Thyroid gland (tissue), 4 donors: Measurements from ENCODE around the gene EIF4B. TPM values are rescaled to one million over a fixed set of nuclear protein-coding genes. Genes with fewer than 3 reads are reported as not detected.

ENCODE experiments used
- DNase-seq, 2 donors: peaks; one replicate each; pipeline ENCODE4 v3.0.0-alpha.2; 2019
- H3K27ac ChIP-seq, 3 donors: fragments of 200-600 bp; sonication (generic); 1 replicate in 2 of 3; 2 replicates in 1 of 3; pipeline ENCODE4 v1.5.1; 2016 to 2019; ENCODE audit warnings: mild to moderate bottlenecking in 1 of 3, moderate library complexity in 1 of 3
- H3K27me3 ChIP-seq: fragments of 200-600 bp; sonication (generic); one replicate; pipeline ENCODE4 v1.5.1; 2019
- H3K36me3 ChIP-seq, 2 donors: fragments of 200-600 bp; sonication (generic); one replicate each; pipeline ENCODE4 v1.5.1; 2016 to 2019
- H3K4me1 ChIP-seq, 2 donors: fragments of 200-600 bp; sonication (generic); one replicate each; pipeline ENCODE4 v1.5.1; 2017 to 2019
- H3K4me3 ChIP-seq, 3 donors: fragments of 200-600 bp; sonication (generic); replicated peaks in 1 of 3; 1 replicate in 2 of 3; 2 replicates in 1 of 3; pipeline ENCODE4 v1.5.1; 2016; ENCODE audit warnings: mild to moderate bottlenecking in 1 of 3
- H3K9me3 ChIP-seq: fragments of 200-600 bp; sonication (generic); one replicate; pipeline ENCODE4 v1.5.1; 2017
- POLR2A ChIP-seq, 2 donors: fragments of 450-650 bp; IDR thresholded peaks; one replicate each; pipeline ENCODE4 v1.6.1; 2017; ENCODE audit warnings: antibody characterized with exemption in 2 of 2, mild to moderate bottlenecking in 2 of 2, moderate library complexity in 1 of 2
- WGBS, 2 donors: methylation state at CpG; one replicate each; pipeline ENCODE4 v1.1.5; 2017; 5-methylcytosine and 5-hydroxymethylcytosine counted together
- intact Hi-C: fragments of 100-400 bp; cut with DNase I; formaldehyde crosslinking; loops from one replicate; pipeline ENCODE4 v1.15.1; 2023
- total RNA-seq, 4 donors: library from RNA; depleted of rRNA; stranded (reverse); fragments of >200 nt; gene quantifications; one replicate each; pipeline ENCODE4 v1.2.3, GENCODE V29; 2016
- TF ChIP-seq, protein P1 (sequence below), 6 experiments: fragments of 200-600 bp in 3 of 6; fragments of 450-650 bp in 3 of 6; sonication (generic) in 3 of 6; IDR thresholded peaks; one replicate each; pipeline ENCODE4 v1.5.1; 2016 to 2019; ENCODE audit warnings: antibody characterized with exemption in 6 of 6, mild to moderate bottlenecking in 2 of 6, inconsistent platforms in 1 of 6, moderate library complexity in 1 of 6

The EIF4B gene
- total RNA-seq, 4 donors from 2014 or later, result 428 to 704 (median 567) TPM

DNA sequence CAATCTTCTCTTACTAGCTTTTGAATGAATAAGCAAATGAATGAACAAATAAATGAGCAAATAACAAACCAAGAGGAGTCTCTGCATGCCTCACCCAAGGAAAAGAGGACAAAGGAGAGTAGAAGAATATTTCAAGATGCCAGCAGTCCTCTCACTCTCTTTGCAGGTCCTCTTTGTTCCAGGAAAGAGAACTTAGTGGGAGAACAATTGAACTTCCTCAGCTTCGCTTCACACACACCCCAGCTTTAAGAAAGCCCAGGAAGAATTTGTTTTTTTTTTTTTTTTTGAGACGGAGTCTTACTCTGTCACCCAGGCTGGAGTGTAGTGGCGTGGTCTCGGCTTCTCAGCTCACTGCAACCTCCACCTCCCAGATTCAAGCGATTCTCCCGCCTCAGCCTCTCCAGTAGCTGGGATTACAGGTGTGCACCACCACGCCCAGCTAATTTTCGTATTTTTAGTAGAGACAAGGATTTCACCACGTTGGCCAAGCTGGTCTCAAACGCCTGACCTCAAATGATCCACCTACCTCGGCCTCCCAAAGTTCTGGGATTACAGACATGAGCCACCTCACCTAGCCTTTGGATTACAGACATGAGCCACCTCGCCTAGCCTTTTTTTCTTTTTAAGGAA lies 37.0 kb upstream of the EIF4B start:
- no peaks in the 10 kb centered on the region for H3K27me3 ChIP-seq
- H3K4me3 ChIP-seq, result no peak overlapping the region
- no peak for TF ChIP-seq POLR2A (IDR thresholded peaks at IDR 0.05)
- TF ChIP-seq, protein P1, sequence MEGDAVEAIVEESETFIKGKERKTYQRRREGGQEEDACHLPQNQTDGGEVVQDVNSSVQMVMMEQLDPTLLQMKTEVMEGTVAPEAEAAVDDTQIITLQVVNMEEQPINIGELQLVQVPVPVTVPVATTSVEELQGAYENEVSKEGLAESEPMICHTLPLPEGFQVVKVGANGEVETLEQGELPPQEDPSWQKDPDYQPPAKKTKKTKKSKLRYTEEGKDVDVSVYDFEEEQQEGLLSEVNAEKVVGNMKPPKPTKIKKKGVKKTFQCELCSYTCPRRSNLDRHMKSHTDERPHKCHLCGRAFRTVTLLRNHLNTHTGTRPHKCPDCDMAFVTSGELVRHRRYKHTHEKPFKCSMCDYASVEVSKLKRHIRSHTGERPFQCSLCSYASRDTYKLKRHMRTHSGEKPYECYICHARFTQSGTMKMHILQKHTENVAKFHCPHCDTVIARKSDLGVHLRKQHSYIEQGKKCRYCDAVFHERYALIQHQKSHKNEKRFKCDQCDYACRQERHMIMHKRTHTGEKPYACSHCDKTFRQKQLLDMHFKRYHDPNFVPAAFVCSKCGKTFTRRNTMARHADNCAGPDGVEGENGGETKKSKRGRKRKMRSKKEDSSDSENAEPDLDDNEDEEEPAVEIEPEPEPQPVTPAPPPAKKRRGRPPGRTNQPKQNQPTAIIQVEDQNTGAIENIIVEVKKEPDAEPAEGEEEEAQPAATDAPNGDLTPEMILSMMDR (IDR thresholded peaks at IDR 0.05), result no peak
- H3K27ac ChIP-seq, result no peak overlapping the region
- intact Hi-C loops, result no loop called here
- 76 to 81% methylated on average over 12 of the region's 12 CpGs for WGBS, 2 donors
- no peak for DNase-seq
- H3K36me3 ChIP-seq, result no peaks in the 10 kb centered on the region
- H3K4me1 ChIP-seq, result peaks cover 11 to 26% of the 10 kb centered on the region in 2 donors
- H3K9me3 ChIP-seq, result no peaks in the 10 kb centered on the region

DNA sequence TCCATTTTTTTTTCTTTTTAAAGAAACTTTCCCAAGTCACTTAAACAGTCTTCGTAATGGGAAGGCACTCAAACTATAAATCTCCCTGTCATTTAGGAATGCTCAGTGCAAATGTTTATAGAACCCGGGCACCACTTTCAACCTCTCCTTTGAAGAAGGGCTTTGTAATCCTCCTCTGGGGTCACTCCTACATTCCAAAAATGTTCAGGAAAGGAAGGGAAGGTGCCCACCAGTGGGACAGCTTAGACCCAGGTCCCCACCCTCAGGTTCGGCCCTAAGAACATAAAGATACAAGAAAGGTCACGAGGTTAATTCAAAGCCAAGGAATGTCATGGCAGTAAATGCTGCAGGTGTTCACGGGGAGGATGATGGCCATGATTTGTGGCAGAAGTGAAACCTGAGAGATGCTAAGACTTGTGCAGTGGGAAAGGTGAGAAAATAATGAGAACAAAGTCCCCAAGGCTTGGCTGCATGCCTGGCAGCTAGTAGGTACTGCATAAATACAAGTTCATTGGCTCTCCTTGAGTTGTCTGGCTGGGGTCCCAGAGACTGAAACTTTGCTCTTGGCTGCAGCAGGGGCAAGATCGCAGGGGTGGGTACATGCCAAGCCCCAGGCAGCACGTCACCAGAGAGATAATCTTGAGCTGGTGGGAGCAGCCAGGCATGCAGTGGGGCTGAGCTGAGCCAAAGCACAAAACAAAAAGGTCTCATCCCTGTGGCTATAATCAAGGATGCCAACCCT lies 36.3 kb upstream of the EIF4B start:
- H3K36me3 ChIP-seq, result no peaks in the 10 kb centered on the region
- H3K27ac ChIP-seq, result peak overlapping the region in 2 of 3 donors; percentile 83 to 87
- TF ChIP-seq, protein P1 (IDR thresholded peaks at IDR 0.05), result no peak
- TF ChIP-seq POLR2A (IDR thresholded peaks at IDR 0.05), result peak in 1 of 2 donors; percentile 36
- no peaks in the 10 kb centered on the region for H3K9me3 ChIP-seq
- WGBS, 2 donors, result 36 to 39% methylated on average over 7 of the region's 7 CpGs
- peaks cover 15 to 27% of the 10 kb centered on the region in 2 donors for H3K4me1 ChIP-seq
- peak; percentile 94 to 98 for DNase-seq
- H3K4me3 ChIP-seq, result no peak overlapping the region
- intact Hi-C loops, result no loop called here
- no peaks in the 10 kb centered on the region for H3K27me3 ChIP-seq

DNA sequence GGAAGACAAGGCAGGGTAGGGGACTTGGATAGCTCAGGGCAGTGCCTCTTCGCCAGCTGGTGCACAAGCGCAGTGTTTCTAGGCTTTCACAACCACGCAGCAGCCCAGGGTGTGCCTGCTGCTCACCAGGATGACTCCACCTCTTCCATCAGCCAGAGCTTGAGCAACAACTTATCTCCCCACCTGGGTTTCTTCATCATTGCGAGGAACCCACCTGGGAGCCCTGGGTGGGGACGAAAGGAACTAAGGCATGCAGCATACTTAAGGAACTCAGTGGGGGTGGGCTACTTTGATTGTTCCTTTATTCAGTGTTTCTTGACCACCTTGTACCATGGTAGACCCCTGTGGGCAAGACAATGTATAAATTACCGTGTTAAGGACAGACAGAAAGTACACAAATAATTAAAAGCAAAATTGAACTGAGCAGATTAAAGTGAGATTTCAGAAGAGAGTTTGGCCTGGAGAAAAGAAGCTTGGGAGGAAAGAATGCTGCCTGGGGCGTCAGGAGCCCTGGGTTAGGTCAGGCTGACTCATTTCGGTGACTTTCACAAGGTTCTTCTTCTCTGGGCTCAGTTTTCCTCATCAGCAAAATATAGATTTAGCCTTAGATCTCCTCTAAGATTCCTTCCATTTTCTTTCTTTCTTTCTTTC lies 34.5 kb upstream of the EIF4B start:
- 85 to 94% methylated on average over 8 of the region's 8 CpGs for whole genome bisulfite sequencing, 2 donors
- no peaks in the 10 kb centered on the region for H3K36me3 ChIP-seq
- intact Hi-C loops, result no loop called here
- H3K27me3 ChIP-seq, result no peaks in the 10 kb centered on the region
- H3K27ac ChIP-seq, result peak overlapping the region in 2 of 3 donors; percentile 4 to 53
- H3K9me3 ChIP-seq, result no peaks in the 10 kb centered on the region
- no peak for TF ChIP-seq POLR2A (IDR thresholded peaks at IDR 0.05)
- TF ChIP-seq, protein P1 (IDR thresholded peaks at IDR 0.05), result no peak
- peaks cover 27 to 38% of the 10 kb centered on the region in 2 donors for H3K4me1 ChIP-seq
- no peak overlapping the region for H3K4me3 ChIP-seq
- DNase-seq, result no peak

DNA sequence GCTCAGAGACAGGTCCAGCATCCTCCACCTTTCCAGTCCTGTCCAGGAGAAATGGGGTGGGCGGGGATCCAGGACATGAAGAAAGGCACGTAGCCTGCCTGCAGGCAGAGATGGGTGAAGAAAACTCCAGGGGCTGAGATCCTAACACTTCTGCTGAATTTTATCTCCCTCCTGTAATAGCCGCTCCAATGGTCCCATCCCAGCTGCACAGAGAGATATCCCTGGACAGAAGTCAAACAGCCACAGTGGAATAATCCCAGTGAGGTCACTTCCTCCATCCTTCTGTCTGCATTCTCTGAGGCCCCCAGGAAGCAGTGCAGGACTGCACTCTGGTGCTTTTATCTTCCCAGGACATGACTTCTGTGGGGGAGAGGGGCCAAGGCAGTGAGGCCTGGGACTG lies 31.1 kb upstream of the EIF4B start:
- Histone ChIP-seq H3K4me3 (no peak overlapping the region), H3K36me3 (no peaks in the 10 kb centered on the region), H3K4me1 (peaks cover 33 to 35% of the 10 kb centered on the region in 2 donors), H3K27me3 (no peaks in the 10 kb centered on the region), H3K27ac (peak overlapping the region; percentile 72 to 85 (median 78)), H3K9me3 (no peaks in the 10 kb centered on the region)
- WGBS, 2 donors, result 72 to 73% methylated on average over 3 of the region's 3 CpGs
- intact Hi-C loops, result no loop called here
- TF ChIP-seq, protein P1 (IDR thresholded peaks at IDR 0.05), result no peak
- no peak for TF ChIP-seq POLR2A (IDR thresholded peaks at IDR 0.05)
- peak in 1 of 2 donors; percentile 22 for DNase-seq
